ENCODE results near the gene SOBP.

Gene SOBP

DNA sequence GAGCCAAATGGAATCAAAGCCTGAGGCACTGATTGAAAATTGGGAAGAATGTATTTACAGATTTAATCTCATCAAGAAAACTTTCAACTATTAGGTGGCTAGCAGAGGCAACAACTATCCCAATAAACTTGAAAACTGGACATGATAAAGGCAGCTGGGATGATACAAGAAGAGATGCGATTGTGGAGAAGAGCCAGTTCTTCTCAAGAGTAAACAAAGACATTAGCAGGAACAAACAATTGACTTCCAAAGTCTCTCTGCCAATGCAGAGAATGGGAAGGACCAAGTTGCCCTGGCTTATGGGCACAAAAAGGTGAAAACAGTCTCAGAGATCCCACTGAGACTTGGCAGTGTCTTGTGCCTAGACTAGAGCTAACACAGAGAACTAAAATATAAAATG, 132.4 kb downstream of the SOBP start:
- FAIRE-seq = no peak

DNA sequence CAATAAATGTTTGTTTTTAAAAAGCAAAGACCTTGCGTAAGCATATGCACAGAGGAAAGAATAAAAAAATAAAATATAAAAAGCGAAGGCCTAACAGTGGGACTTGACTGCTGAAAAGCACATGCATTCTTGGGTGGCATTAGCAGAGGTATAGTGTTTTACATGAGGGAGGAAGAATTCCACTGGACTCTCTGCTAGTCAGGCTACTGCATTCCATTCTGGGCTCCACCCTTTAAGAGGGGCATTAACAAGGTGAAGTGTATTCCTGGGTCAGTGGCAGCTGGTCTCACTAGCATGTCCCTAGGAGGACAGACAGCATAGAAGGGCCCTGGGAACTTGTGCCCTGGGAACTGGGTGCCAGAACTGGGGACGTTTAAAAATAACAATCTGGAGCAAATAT, 134.1 kb downstream of the SOBP start:
- no peak for FAIRE-seq

DNA sequence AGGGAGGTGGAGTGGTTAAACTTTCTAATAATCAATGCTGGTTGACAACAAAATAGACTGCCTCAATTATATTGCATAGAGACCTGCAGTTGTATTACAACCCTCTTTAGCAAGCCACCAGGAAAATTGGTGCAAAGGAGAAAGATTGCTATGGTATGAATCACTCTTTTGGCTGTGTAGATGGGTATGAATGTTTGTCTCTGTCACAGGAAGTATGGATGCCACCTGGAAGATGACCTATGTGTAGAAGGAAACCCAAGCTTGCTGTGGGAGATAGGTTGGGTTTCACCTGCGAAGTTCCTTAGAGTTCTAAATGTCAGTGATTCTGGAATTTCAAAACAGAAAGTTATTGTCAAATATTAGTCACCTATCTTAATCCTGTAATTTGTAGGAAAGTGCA, 134.6 kb downstream of the SOBP start:
- no peak for FAIRE-seq

DNA sequence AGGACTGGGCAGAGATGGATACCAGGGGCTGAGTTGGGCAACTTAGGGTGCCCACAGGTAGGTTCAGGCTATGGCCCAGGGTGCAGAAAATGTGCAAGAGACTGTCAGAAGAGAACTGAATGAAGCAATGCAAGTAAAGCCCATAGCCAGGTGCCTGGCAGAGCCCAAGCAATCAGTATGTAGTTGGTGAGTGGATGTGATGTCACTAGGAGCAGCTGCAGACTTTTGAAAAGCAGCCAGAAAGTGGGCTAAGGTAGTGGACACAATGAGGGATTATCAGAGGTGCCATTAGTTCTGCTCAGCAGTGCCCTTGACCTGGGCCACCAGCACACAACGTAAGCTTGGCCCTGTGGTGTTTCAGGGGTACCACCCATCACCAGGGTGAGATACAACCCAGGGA, 135.3 kb downstream of the SOBP start:
- no peak for FAIRE-seq

DNA sequence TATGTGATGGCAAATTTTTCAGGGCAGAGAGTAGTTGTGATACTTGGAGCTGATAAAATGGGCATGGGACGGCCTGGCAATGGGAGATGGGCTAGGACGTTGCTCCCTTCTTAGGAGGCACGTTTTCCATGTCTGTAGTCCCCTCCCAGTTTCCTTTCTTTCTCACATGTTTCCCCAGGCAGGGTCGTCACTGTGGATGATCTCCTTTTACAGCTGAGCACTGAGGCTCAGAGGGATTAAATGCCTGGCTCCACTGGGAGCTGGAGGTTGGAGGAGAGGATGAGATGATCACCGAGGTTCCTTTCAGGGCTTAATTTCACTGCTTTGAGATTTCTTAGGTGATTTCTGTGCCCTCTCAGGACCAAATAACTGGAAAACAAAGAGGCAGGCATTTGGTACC, 136.7 kb downstream of the SOBP start:
- FAIRE-seq = no peak

DNA sequence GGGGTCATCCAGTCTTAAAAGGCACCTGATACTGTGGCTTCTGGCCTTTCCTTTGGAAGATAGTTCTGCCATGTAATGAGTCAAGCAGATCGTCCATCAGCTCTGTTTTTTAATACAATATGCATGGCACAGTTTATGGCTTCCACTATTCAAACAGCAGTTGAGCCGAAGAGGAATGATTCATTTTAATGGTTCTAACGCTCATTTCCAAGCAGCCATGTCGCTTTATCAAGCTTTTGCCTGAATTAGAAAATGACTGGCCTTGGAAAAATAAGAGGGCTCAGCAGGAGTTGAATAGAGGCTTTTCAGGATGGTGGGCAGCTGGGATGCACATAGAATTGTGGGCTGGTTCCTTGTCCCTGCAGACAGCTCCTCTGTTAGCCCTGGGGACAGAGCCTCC, 138.1 kb downstream of the SOBP start:
- no peak for FAIRE-seq

DNA sequence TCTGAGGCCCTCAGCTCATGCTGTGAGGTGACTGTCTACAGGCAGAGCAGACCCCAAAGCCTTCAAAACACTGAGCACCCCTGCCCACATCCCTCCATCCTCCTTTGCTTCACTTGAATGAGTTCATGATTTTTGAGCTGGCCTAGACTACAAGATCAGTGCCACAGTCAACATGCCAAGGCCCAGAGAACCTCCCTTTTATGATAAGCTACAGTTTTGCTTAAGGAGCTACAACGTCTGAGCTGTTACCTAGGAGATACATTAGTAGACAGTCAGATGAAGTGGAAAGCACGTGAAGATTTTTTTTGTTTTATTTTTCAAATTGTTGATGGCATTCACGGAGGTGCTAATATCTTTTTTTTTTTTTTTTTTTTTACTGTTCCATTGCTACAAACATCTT, 139.0 kb downstream of the SOBP start:
- no peak for FAIRE-seq

DNA sequence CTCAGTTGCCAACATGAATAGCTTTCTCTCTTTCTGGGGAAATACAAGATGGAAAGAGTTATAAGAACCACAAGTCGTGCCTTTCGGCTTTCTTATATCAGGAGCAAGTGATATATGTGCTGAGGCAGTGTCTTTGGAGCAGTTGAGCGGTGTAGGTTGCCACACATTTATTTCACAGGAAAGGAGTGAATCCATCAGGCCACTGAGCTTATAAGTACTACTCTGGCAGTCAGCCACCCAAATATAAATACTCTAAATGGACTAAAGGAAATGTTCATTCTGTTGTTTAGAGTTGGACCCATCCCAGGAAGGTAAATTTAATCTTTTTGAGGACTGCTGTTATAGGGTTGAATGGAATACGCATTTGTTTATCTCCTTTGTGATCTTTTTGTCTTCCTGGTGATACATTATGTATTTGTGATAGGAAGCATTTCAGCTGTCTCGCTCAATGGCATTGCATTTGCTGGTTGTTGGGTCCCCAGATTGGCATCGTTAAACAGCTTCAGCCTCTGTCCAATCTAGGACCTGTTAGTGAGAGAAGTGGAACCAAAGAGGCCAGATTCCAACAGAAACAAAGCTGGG, 139.7 kb downstream of the SOBP start:
- no peak for FAIRE-seq

DNA sequence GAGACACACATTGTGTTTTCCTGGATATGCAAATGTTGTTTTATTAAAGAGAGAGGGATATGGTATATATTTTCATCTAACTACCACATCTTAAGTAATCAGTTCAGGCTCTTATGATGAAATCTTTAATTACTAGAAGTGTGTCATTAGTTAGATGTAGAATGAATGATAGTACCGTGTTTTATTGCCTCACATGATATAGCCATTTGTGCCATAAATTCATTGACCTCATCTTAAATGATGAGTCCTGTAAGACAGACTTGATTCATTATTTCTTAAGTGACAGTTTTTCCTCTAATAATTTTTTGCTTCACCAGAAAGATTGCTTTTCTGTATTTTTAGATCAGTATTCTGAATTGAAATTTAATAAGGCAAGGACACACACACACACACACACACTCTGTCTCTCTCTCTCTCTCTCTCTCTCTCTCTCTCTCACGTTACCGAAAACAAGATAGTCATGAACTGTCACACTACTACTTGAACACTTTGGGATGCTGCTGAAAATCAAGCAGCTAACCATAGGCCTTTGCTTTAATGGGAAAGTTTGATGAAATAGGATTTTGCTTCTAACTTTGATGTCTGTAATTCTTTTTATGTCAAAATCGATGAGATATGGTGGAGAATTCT, 140.5 kb downstream of the SOBP start:
- FAIRE-seq = no peak

DNA sequence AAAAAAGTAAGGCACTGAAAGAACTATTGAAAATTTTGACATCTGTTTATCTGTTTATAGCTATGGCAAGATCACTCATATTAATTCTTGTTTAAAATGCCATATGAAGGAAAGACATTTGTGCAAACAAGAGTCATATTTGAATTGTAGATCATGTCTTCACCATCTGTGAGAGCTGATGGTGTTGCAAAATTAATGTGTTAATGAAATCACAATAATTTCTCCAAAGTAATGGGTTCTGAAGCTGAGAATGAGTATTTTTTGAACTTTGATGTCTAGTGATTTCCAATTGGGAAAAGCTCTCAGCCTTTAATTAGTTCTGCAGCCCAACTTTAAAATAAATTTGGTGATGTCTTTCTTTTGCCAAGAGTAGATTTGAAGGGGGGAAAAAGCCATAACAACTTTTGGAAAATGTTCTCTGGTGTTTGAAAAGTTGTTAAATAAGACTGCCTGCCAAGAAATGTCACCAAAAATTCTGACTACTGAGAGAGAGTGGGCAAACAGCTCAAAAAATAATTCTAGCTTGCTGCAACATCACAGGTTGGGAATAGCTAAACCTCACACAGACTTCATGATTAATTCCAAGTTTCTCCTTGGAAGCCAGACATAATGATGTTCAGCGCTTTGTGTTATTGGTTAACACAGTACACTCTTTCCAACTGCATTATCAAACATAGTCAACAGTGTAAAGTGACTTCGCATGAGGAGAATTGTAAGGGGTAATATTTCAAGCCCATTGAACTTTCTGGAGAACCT, 142.6 kb downstream of the SOBP start:
- FAIRE-seq = no peak

DNA sequence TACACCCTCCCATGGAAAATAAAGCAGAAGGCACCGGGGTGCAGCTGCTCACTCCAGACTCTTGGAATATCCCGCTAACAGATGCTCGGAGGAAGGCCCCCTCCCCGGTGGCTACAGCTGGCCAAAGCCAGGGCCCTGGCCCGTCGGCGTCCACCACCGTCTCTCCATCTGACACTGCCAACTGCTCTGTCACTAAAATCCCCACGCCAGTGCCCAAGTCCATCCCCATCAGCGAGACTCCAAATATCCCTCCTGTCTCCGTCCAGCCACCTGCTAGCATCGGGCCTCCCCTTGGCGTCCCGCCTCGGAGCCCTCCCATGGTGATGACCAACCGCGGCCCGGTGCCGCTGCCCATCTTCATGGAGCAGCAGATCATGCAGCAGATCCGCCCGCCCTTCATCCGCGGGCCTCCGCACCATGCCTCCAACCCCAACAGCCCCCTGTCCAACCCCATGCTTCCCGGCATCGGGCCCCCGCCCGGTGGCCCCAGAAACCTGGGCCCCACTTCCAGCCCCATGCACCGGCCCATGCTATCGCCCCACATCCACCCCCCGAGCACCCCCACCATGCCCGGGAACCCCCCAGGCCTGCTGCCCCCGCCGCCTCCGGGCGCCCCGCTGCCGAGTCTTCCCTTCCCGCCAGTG, 143.9 kb downstream of the SOBP start:
- no peak for FAIRE-seq

DNA sequence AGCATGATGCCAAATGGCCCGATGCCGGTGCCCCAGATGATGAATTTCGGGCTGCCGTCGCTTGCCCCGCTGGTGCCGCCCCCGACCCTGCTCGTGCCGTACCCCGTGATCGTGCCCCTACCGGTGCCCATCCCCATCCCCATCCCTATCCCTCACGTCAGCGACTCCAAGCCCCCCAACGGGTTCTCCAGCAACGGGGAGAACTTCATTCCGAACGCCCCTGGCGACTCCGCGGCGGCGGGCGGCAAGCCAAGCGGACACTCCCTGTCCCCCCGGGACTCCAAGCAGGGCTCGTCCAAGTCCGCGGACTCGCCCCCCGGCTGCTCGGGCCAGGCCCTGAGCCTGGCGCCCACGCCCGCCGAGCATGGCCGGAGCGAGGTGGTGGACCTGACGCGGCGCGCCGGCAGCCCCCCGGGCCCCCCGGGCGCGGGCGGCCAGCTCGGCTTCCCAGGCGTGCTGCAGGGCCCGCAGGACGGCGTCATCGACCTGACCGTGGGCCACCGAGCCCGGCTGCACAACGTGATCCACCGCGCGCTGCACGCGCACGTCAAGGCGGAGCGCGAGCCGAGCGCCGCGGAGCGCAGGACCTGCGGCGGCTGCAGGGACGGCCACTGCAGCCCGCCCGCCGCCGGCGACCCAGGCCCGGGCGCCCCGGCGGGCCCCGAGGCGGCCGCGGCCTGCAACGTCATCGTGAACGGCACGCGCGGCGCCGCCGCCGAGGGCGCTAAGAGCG, 144.6 kb downstream of the SOBP start:
- FAIRE-seq = no peak

DNA sequence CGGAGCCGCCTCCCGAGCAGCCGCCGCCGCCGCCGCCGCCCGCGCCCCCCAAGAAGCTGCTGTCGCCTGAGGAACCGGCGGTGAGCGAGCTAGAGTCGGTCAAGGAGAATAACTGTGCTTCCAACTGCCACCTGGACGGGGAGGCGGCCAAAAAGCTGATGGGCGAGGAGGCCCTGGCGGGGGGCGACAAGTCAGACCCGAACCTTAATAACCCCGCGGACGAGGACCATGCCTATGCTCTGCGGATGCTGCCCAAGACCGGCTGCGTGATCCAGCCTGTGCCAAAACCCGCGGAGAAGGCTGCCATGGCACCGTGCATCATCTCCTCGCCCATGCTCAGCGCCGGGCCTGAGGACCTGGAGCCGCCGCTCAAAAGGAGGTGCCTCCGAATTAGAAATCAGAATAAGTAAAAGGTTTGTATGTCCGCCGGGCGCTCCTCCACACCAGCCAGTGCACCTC, 145.2 kb downstream of the SOBP start:
- FAIRE-seq = no peak

DNA sequence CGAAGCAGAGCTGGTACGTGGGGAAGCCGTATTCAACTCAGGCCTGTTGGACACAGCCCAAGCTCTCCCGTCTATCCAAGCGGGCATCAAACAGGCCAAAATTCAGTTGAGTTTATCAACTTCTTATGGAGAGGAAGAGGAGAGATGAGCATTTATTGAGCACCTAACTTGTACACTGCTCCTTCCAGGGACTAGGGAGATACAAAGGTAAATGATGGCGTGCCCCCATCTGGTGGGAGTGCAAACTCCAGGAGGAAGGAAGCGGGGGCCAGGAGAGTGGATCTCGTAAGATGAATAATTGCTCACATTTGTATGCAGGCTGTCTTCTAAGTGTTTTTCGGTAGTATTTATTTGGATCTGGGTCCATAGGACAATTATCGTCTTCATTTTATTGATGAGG, 146.6 kb downstream of the SOBP start:
- FAIRE-seq = no peak

DNA sequence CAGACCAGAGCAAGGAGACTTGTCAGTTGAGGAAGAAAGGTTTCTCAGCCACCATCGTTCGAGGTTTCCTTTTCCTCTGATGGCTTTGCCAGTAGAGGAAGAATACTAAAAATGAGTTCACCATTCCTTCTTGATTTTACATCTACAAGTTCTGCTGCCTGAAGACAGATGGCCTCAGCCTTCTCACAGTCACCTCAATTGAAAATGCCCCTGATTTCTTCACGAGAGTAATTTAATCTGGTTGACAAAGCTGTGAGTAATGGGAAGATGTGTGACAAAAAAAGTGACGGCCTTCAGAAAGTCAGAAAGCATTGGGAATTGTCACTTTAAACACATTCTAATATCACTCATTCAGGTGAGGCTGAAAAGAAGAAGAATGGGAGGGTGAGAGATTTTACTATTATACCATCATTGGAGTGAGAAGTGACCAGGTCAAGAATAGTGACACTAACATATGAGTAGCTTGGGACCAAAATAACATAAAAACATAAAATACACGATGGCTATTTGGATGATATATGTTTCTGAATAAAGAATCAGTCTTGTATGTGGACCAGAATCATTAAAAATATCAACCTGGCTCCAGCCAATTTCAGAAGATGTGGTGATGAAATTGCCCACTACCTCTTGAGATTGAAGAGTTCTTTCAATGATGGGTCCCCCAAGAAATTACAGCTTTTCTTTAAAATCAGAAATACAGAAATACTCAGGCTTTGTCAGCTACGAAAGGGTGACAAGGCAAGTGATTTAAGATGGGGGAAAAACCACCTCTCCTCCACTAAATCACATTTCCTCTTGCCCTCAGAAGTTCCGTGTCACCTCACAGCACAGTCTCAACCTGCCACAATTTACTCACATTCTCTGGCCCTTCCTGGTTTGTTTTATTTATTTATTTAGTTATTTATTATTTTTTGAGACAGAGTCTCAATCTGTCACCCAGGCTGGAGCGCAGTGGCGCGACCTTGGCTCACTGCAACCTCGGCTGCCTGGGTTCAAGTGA, 147.7 kb downstream of the SOBP start:
- no peak for FAIRE-seq

DNA sequence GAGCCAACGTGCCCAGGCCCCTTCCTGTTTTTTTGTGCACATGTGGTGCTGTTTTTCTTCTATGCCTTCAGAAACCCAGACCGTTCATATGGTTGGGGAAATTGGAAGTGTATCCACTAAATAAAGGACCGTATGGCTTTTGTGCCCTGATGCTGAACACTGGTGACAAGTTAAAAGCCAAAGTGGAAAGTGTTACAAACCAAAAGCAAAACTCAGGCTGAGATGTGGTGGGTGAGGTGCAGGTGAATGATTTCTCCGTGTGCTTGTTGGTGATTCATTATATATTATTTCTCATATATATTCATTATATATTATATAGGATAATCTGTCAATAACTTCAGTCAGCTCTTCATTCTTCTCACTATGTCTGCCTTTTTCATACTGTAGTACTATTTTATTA, 148.6 kb downstream of the SOBP start:
- no peak for FAIRE-seq

DNA sequence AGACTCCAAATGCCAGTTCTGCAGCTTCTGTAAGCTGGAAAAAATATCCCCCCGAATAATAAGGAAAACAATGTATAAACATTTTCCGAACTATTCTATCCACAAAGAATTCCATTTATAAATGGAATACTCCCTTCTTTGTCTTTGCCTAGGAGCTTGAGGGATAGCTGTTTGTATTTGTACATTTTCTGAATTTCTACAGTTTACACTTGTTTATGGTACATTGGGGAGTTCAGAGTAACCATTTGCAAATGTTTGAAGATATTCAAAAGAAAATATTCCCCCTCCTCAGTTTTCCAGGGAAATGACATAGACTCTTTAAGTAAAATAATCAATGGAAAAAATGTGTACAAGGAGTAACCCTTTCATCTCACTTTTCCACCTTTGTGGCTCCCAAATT, 149.6 kb downstream of the SOBP start:
- no peak for FAIRE-seq

DNA sequence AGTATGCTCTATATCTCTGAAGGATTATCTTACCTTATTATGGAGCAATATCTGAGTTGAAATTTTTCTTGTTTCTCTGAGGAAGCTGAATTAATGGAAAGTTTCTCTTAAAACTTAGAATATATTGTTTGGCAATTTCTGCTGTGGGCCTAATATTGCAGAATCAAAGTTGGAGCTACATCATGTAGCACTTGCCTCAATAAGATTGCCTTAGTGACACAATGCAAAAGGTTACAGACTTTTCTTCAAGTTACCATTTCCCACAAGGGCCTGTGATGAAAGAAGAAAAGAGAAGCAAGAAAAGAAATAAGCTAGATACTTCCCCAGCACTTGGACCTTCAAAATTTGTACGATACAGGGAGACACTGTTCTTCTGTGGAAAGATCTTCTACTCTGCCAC, 151.2 kb downstream of the SOBP start:
- FAIRE-seq = no peak

DNA sequence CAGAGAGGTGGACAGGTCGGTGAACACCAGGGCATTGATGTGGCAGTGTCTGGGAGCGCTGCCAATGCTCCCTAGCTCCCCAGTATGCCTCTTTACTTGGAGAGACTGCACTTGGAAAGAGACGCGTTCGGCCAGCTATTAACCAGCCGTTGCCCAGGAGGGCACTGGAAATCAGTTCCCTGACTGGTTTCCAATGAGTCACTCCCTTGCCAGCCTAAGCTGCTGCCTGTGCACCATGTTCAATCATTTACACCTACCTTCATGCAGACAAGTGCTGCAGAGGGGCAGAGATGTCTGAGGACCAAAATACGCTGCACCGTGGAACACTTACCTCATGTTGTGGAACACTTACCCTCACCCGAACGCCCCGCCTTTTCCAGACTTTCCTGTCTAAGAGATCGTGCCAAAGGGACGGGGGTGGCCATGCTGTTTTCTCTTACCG, 151.6 kb downstream of the SOBP start:
- no peak for FAIRE-seq

DNA sequence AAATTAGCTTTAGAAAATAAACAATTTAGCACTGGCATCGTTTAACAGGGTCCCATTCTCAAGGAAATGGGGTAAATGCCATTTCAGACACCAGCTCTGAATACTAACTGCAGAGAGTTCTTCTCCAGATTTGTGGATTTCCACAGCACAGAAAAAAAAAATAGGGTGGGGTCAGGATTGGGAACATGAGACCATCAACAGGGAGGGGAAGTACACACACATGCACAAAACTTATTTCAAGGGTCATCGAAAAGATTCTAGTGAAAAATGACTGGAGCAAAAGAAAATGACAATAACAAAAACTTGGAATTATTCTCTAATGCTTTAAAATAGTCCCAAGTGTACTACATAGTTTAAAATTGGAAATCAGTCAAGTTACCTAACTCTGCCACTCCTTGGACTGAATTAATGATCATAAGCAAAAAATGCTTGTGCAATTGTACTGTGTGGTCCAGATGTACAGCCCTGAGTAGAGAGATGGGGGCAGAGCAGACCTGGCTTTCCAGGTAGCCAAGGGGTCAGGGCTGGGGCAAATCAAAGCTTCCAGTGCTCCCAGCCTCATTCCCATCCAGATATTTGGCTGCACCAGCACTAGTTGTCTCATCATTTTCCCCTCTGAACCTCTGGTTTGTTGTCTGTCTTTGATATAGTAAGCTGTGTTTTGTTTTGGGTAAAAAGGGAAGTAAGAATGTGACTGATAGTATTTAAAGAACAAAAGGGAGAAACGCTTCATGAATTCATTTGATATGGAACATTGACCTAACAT, 152.4 kb downstream of the SOBP start:
- no peak for FAIRE-seq

DNA sequence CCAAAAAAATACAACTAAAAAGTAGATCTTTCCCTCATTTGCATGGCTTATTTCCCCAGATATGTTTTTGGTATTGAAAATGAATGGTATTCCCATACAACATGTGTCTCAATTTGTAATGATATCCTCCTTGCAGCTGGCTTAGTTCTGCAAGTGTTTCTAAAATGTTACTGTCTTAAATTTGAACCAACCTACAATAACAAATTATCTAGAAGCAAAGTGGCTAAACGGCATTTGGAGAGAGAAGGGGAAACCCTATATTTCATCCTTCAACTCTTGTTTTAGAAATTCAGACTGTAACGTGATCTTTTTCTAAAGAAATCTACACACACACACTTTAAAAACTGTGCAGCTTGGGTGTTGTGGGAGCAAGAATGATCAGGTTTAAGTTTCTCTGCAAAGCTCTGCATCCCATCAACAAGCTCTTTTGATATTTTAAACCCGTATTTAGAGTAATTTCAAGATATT, 153.0 kb downstream of the SOBP start:
- no peak for FAIRE-seq

Measured in G401.6 (cell line).